OCI-LY1 (cell line): Measurements from ENCODE around the gene ATP2B2.

ENCODE experiments used
- H2AFZ ChIP-seq: fragments of 200-600 bp; sonication (generic), shearing (Covaris generic); 2 replicates; pipeline ENCODE4 v1.6.0; 2014; ENCODE audit warnings: antibody characterized with exemption, mild to moderate bottlenecking, low read length
- H3F3A ChIP-seq: fragments of 200-600 bp; sonication (generic), shearing (Covaris generic); 2 replicates; pipeline ENCODE4 v1.6.0; 2014; ENCODE audit warnings: mild to moderate bottlenecking, antibody characterized with exemption, low read length, moderate library complexity; ENCODE audit not compliant: insufficient read depth
- H3K27ac ChIP-seq: fragments of 200-600 bp; sonication (generic); 2 replicates; pipeline ENCODE4 v1.5.1; 2014; ENCODE audit warnings: low read length, mixed run types, mild to moderate bottlenecking, low read depth; ENCODE audit not compliant: poor library complexity, severe bottlenecking
- H3K27me3 ChIP-seq: fragments of 200-600 bp; sonication (generic); 2 replicates; pipeline ENCODE4 v1.6.0; 2014; ENCODE audit warnings: antibody characterized with exemption, mild to moderate bottlenecking, low read length, moderate library complexity; ENCODE audit not compliant: insufficient read depth
- H3K36me3 ChIP-seq: fragments of 200-600 bp; sonication (generic); 2 replicates; pipeline ENCODE4 v1.6.1; 2014; ENCODE audit warnings: mild to moderate bottlenecking, antibody characterized with exemption, low read length, moderate library complexity, mixed read lengths; ENCODE audit not compliant: insufficient read depth
- H3K4me1 ChIP-seq: fragments of 200-600 bp; sonication (generic); 2 replicates; pipeline ENCODE4 v1.5.1; 2014; ENCODE audit warnings: mild to moderate bottlenecking, low read length, moderate library complexity; ENCODE audit not compliant: insufficient read depth, severe bottlenecking
- H3K4me2 ChIP-seq: fragments of 200-600 bp; sonication (generic), shearing (Covaris generic); 2 replicates; pipeline ENCODE4 v1.6.1; 2014; ENCODE audit warnings: low read length
- H3K4me3 ChIP-seq: fragments of 200-600 bp; sonication (generic); 2 replicates; pipeline ENCODE4 v1.5.1; 2014; ENCODE audit warnings: low read length, low read depth, mild to moderate bottlenecking, mixed read lengths; ENCODE audit not compliant: poor library complexity, severe bottlenecking
- H3K79me2 ChIP-seq: fragments of 200-600 bp; shearing (Covaris generic); 2 replicates; pipeline ENCODE4 v1.6.1; 2016; ENCODE audit warnings: mixed run types, low read length, mixed read lengths; ENCODE audit not compliant: insufficient read depth
- H3K9ac ChIP-seq: fragments of 200-600 bp; sonication (generic), shearing (Covaris generic); 2 replicates; pipeline ENCODE4 v1.6.1; 2014; ENCODE audit warnings: mild to moderate bottlenecking, low read length, mixed read lengths
- H3K9me2 ChIP-seq: fragments of 200-600 bp; sonication (generic), shearing (Covaris generic); 2 replicates; pipeline ENCODE4 v1.6.1; 2014; ENCODE audit warnings: low read depth, mild to moderate bottlenecking, low read length, mixed read lengths
- H3K9me3 ChIP-seq: fragments of 200-600 bp; shearing (Covaris generic); 2 replicates; pipeline ENCODE4 v1.6.1; 2014; ENCODE audit warnings: low read length, mixed read lengths
- H4K20me1 ChIP-seq: fragments of 200-600 bp; sonication (generic), shearing (Covaris generic); 2 replicates; pipeline ENCODE4 v1.6.0; 2016; ENCODE audit warnings: mild to moderate bottlenecking, low read length; ENCODE audit not compliant: insufficient read depth
- EZH2 ChIP-seq: fragments of 200-600 bp; sonication (generic), shearing (Covaris generic); IDR thresholded peaks from 2 replicates; pipeline ENCODE4 v1.8.0; 2017; ENCODE audit warnings: borderline replicate concordance, mixed run types, mild to moderate bottlenecking, antibody characterized with exemption, low read length, moderate library complexity, mixed read lengths
- TF ChIP-seq, protein P1 (sequence below): fragments of 200-600 bp; sonication (generic), shearing (Covaris generic); IDR thresholded peaks from 2 replicates; pipeline ENCODE4 v1.5.1; 2017; ENCODE audit warnings: mild to moderate bottlenecking, antibody characterized with exemption, low read length, moderate library complexity, mixed read lengths

Gene ATP2B2

DNA sequence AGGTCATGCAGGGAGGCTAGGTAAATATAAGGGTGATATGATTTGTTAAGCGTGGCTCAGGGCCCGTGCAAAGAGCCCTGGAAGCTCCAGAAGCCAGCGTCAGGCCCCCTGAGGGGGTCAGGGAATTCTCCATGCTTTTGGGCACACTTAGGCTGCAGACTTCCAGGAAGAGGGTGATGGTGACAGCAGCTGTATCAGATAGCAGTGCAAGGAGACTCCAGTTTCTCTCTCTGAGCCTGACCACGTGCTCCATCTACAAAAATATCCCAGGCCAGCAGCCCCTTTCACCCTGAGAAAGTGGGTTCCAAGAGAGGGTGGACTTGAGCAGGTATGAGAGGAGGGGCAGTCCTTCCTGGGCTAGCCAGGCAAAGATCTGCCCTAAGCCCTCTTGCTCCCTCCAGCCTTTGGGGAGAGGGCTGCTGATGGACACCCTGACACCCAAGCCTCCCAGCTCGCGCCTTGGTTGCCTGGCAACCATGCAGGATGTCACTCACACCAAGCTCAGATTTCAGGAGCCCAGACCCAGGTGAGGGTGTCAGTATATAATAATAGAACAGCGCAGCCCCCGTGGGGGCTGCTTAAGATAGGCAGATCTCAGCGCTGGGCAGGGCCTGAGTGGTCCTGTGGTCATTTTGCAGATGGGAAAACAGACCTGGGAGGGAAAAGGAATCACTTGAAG is 35.8 kb downstream of the ATP2B2 start:
- H3K79me2 ChIP-seq: no peaks in the 10 kb centered on the region
- H3K4me2 ChIP-seq: no peak overlapping the region
- H3K4me3 ChIP-seq: no peak overlapping the region
- no peaks in the 10 kb centered on the region for H4K20me1 ChIP-seq
- H3K9me2 ChIP-seq: no peaks in the 10 kb centered on the region
- H3K36me3 ChIP-seq: no peaks in the 10 kb centered on the region
- no peaks in the 10 kb centered on the region for H3K27me3 ChIP-seq
- H3K9ac ChIP-seq: no peak overlapping the region
- H3K4me1 ChIP-seq: no peaks in the 10 kb centered on the region
- H2AFZ ChIP-seq: no peak overlapping the region
- TF ChIP-seq, protein P1, sequence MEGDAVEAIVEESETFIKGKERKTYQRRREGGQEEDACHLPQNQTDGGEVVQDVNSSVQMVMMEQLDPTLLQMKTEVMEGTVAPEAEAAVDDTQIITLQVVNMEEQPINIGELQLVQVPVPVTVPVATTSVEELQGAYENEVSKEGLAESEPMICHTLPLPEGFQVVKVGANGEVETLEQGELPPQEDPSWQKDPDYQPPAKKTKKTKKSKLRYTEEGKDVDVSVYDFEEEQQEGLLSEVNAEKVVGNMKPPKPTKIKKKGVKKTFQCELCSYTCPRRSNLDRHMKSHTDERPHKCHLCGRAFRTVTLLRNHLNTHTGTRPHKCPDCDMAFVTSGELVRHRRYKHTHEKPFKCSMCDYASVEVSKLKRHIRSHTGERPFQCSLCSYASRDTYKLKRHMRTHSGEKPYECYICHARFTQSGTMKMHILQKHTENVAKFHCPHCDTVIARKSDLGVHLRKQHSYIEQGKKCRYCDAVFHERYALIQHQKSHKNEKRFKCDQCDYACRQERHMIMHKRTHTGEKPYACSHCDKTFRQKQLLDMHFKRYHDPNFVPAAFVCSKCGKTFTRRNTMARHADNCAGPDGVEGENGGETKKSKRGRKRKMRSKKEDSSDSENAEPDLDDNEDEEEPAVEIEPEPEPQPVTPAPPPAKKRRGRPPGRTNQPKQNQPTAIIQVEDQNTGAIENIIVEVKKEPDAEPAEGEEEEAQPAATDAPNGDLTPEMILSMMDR: no peak
- TF ChIP-seq EZH2: no peak
- H3K9me3 ChIP-seq: no peaks in the 10 kb centered on the region
- no peak overlapping the region for H3K27ac ChIP-seq
- H3F3A ChIP-seq: no peaks in the 10 kb centered on the region

DNA sequence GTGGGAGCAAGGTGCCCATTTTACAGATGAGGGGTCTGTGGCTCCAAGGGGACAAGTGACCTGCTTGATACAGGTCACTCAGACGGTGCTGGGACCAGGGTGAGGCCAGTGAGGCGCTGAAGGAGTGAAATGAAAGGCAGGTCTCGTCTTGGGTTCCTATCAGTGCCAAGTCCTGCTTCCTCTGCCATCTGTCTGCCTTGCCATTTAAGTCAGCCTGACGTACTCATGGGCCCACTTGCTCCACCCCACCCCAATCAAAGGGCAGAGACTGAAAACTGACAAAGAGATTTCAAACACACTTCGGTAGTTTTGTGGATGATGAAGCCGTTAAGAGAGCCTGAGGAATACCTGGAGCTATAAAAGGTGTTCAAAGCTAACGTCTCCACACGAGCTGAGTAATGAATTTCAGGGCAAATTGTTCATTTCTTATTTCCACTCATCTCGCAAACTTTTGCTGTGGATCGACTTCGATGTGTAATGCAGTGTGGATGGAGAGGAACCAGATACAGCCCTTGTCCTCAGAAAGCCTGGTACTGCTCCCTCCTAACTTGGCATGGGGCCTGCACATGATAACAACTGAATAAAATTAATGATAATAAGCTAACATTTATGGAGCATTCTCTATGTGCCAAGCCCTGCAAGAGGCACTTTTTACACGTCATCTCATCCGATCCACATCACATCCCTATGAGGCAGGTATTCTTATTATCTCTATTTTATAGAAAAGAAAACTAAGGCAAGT is 36.6 kb downstream of the ATP2B2 start:
- Histone ChIP-seq H3K9me2 (no peaks in the 10 kb centered on the region), H3F3A (no peaks in the 10 kb centered on the region), H3K4me3 (no peak overlapping the region), H4K20me1 (no peaks in the 10 kb centered on the region), H3K9me3 (no peaks in the 10 kb centered on the region), H2AFZ (no peak overlapping the region), H3K79me2 (no peaks in the 10 kb centered on the region), H3K4me1 (no peaks in the 10 kb centered on the region), H3K36me3 (no peaks in the 10 kb centered on the region), H3K27me3 (no peaks in the 10 kb centered on the region), H3K27ac (no peak overlapping the region), H3K9ac (no peak overlapping the region), H3K4me2 (no peak overlapping the region)
- TF ChIP-seq, protein P1: no peak
- TF ChIP-seq EZH2: no peak

DNA sequence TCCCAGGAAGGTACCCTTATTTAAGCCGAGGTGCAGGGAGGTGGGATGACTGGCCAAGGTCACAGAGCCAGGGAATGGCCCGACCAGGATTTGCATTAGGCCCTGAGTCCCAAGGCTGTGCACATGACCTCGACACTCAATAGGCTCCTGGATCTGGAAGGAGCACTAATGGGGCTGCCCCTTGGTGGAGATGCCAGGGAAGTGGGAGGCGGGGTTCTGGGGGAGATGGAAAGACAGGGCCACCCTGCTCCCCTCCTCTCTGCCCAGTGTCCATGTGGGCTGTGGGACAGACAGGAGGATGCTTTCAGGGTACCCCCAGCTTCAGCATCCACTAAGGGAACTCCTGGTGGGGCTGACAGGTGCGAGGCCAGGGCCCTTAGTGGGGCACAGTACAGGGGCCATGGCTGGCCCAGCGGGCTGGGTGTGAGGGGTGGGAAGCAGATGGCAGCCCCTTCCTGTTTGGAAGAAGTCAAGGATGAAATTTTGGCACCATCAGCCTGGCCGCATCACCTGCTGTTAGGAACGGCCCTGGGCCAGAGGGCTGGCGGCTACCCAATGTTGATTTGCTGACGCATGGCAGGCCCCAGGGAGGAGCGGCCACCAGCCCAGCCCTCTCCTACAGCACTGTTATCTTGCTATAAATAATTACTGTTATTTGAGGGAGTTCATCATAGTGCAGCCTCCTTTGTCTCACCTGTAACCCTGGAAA is 37.3 kb downstream of the ATP2B2 start:
- no peak overlapping the region for H3K27ac ChIP-seq
- H3K9ac ChIP-seq: no peak overlapping the region
- H3K79me2 ChIP-seq: no peaks in the 10 kb centered on the region
- H4K20me1 ChIP-seq: no peaks in the 10 kb centered on the region
- no peaks in the 10 kb centered on the region for H3F3A ChIP-seq
- no peak overlapping the region for H2AFZ ChIP-seq
- no peaks in the 10 kb centered on the region for H3K9me3 ChIP-seq
- H3K4me1 ChIP-seq: no peaks in the 10 kb centered on the region
- H3K36me3 ChIP-seq: no peaks in the 10 kb centered on the region
- H3K27me3 ChIP-seq: no peaks in the 10 kb centered on the region
- H3K9me2 ChIP-seq: no peaks in the 10 kb centered on the region
- H3K4me3 ChIP-seq: no peak overlapping the region
- no peak overlapping the region for H3K4me2 ChIP-seq
- TF ChIP-seq, protein P1: no peak
- TF ChIP-seq EZH2: no peak
